HG03460 (cell line): ENCODE measurements around the gene GPC6.

Source experiments
- ATAC-seq: cut with Tn5 transposase; IDR thresholded peaks from one replicate; pipeline ENCODE4 v1.9.1; 2021; ENCODE audit not compliant: unreplicated experiment

The GPC6 gene

GRCh38 chr13:94308832-94309231, 1082.2 kb downstream of the GPC6 start:
- ATAC-seq = no peak

GRCh38 chr13:94309576-94309975, 1083.0 kb downstream of the GPC6 start:
- ATAC-seq = no peak

- no peak for ATAC-seq
Measured at GRCh38 chr13:94309997-94310855, 1083.6 kb downstream of the GPC6 start.

- ATAC-seq = no peak
Measured at GRCh38 chr13:94311893-94312292, 1085.3 kb downstream of the GPC6 start.

GRCh38 chr13:94312511-94313216, 1086.1 kb downstream of the GPC6 start:
- ATAC-seq = no peak

GRCh38 chr13:94313321-94313910, 1086.8 kb downstream of the GPC6 start:
- no peak for ATAC-seq

GRCh38 chr13:94313926-94314325, 1087.3 kb downstream of the GPC6 start:
- ATAC-seq = no peak

GRCh38 chr13:94315188-94315587, 1088.6 kb downstream of the GPC6 start:
- no peak for ATAC-seq

- ATAC-seq = no peak
Measured at GRCh38 chr13:94317063-94317491, 1090.5 kb downstream of the GPC6 start.

- no peak for ATAC-seq
Measured at GRCh38 chr13:94318418-94318817, 1091.8 kb downstream of the GPC6 start.

- no peak for ATAC-seq
Measured at GRCh38 chr13:94319501-94319900, 1092.9 kb downstream of the GPC6 start.

GRCh38 chr13:94322925-94323763, 1096.5 kb downstream of the GPC6 start:
- ATAC-seq = no peak

GRCh38 chr13:94323764-94324758, 1097.5 kb downstream of the GPC6 start:
- peak; percentile 44 for ATAC-seq

GRCh38 chr13:94324767-94325540, 1098.3 kb downstream of the GPC6 start:
- ATAC-seq = no peak

GRCh38 chr13:94325650-94326049, 1099.0 kb downstream of the GPC6 start:
- no peak for ATAC-seq

GRCh38 chr13:94327318-94327717, 1100.7 kb downstream of the GPC6 start:
- peak; percentile 86 for ATAC-seq

GRCh38 chr13:94328381-94329041, 1101.9 kb downstream of the GPC6 start:
- no peak for ATAC-seq

GRCh38 chr13:94329277-94329676, 1102.7 kb downstream of the GPC6 start:
- ATAC-seq = no peak
